ENCODE results near the gene DPY19L2.
"Not testable (repeated sequence)": the region's sequence is repeated elsewhere in the genome, so short reads cannot be mapped to it uniquely, and the experiment has no call there.

DNA sequence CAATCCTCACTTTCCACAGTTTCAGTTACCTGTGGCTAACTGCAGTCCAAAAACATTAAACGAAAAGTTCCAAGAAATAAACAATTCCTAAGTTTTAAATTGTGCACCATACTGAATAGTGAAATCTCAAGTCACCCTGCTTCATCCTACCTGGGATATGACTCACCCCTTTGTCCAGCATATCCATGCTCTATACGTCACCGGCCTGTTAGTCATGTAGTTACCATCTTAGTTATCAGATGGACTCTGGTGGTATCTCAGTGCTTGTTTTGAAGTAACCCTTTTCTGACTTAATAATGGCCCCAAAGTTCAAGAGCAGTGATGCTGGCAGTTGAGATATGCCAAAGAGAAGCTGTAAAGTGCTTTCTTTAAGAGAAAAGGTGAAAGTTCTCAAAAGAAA, 83.9 kb downstream of the DPY19L2 start:
- TF ChIP-seq SMYD3 (CRISPR knock-in tag; IDR thresholded peaks at IDR 0.05); ZNF776 (CRISPR knock-in tag; IDR thresholded peaks at IDR 0.05); TCF7L2 (IDR thresholded peaks at IDR 0.05; ENCODE audit: low read depth, low read length); NFE2L1 (CRISPR knock-in tag; IDR thresholded peaks at IDR 0.05; ENCODE audit: borderline replicate concordance): not testable (repeated sequence)
- TF ChIP-seq, protein P1, sequence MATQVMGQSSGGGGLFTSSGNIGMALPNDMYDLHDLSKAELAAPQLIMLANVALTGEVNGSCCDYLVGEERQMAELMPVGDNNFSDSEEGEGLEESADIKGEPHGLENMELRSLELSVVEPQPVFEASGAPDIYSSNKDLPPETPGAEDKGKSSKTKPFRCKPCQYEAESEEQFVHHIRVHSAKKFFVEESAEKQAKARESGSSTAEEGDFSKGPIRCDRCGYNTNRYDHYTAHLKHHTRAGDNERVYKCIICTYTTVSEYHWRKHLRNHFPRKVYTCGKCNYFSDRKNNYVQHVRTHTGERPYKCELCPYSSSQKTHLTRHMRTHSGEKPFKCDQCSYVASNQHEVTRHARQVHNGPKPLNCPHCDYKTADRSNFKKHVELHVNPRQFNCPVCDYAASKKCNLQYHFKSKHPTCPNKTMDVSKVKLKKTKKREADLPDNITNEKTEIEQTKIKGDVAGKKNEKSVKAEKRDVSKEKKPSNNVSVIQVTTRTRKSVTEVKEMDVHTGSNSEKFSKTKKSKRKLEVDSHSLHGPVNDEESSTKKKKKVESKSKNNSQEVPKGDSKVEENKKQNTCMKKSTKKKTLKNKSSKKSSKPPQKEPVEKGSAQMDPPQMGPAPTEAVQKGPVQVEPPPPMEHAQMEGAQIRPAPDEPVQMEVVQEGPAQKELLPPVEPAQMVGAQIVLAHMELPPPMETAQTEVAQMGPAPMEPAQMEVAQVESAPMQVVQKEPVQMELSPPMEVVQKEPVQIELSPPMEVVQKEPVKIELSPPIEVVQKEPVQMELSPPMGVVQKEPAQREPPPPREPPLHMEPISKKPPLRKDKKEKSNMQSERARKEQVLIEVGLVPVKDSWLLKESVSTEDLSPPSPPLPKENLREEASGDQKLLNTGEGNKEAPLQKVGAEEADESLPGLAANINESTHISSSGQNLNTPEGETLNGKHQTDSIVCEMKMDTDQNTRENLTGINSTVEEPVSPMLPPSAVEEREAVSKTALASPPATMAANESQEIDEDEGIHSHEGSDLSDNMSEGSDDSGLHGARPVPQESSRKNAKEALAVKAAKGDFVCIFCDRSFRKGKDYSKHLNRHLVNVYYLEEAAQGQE (IDR thresholded peaks at IDR 0.05; ENCODE audit: borderline replicate concordance in 1 of 2, low read depth in 1 of 2, low read length in 2 of 2): not testable (repeated sequence)
- TF ChIP-seq, protein P2, sequence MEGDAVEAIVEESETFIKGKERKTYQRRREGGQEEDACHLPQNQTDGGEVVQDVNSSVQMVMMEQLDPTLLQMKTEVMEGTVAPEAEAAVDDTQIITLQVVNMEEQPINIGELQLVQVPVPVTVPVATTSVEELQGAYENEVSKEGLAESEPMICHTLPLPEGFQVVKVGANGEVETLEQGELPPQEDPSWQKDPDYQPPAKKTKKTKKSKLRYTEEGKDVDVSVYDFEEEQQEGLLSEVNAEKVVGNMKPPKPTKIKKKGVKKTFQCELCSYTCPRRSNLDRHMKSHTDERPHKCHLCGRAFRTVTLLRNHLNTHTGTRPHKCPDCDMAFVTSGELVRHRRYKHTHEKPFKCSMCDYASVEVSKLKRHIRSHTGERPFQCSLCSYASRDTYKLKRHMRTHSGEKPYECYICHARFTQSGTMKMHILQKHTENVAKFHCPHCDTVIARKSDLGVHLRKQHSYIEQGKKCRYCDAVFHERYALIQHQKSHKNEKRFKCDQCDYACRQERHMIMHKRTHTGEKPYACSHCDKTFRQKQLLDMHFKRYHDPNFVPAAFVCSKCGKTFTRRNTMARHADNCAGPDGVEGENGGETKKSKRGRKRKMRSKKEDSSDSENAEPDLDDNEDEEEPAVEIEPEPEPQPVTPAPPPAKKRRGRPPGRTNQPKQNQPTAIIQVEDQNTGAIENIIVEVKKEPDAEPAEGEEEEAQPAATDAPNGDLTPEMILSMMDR (CRISPR knock-in tag; IDR thresholded peaks at IDR 0.05): not testable (repeated sequence)
- TF ChIP-seq, protein P3, sequence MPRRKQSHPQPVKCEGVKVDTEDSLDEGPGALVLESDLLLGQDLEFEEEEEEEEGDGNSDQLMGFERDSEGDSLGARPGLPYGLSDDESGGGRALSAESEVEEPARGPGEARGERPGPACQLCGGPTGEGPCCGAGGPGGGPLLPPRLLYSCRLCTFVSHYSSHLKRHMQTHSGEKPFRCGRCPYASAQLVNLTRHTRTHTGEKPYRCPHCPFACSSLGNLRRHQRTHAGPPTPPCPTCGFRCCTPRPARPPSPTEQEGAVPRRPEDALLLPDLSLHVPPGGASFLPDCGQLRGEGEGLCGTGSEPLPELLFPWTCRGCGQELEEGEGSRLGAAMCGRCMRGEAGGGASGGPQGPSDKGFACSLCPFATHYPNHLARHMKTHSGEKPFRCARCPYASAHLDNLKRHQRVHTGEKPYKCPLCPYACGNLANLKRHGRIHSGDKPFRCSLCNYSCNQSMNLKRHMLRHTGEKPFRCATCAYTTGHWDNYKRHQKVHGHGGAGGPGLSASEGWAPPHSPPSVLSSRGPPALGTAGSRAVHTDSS (CRISPR knock-in tag; conservative IDR thresholded peaks at IDR 0.05): not testable (repeated sequence)
